NCI-H2171 (cell line): Measurements from ENCODE around the gene ACTC1.
"Not testable (repeated sequence)": the region's sequence is repeated elsewhere in the genome, so short reads cannot be mapped to it uniquely, and the experiment has no call there.

Experiments
- DNase-seq: peaks from one replicate; lab custom pipeline; 2025; lab: John Stamatoyannopoulos, UW

The ACTC1 gene

GRCh38 chr15:34795267-34796081 lies at the start of gene ACTC1:
TSS of gene ACTC1 (minus strand) at chr15:34795549. CDS start at chr15:34794808, 741 bp downstream.
- no peak for DNase-seq

GRCh38 chr15:34841262-34841725 lies 45.9 kb upstream of the ACTC1 start:
- no peak for DNase-seq

GRCh38 chr15:34838282-34838681 lies 42.9 kb upstream of the ACTC1 start:
- DNase-seq = no peak

- DNase-seq = no peak
Measured at GRCh38 chr15:34837246-34838016, 42.1 kb upstream of the ACTC1 start.

DNA sequence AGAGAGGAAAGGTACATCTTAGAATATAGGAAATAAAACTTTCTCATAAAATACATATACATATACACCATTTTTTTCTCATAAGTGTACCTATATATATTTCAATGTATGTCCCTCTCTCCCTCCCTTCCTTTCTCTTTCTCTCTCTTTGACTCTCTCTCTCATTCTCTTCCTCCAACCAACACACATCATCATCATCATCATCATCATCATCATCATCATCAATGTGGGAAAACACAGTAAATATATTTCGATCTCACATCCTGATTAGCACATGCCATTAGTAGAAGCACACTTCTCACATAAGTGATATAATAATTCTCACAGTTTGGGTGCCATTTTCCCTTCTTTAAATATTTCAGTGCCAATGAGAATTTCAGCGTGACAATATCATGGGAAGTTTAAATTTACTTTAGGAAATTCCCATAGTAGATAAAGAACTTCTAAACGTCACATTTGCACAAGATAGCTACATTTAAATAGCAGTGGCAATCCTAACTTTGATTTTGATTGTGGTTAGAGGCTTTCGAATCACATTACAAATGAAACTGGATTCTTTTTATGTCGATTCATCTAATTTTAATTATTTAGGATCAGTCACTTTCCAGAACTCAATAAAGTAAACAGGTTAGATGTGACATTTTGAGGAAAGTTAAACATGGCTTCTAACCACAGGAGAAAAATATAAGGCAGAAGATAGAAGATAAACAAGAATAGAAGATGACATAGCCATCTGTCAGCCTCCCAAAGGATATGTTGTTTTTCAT lies 33.0 kb upstream of the ACTC1 start:
- DNase-seq = no peak

GRCh38 chr15:34821831-34822230 lies 26.5 kb upstream of the ACTC1 start:
- DNase-seq = peak; percentile 30

- DNase-seq = no peak
Measured at GRCh38 chr15:34820110-34820509, 24.8 kb upstream of the ACTC1 start.

DNA sequence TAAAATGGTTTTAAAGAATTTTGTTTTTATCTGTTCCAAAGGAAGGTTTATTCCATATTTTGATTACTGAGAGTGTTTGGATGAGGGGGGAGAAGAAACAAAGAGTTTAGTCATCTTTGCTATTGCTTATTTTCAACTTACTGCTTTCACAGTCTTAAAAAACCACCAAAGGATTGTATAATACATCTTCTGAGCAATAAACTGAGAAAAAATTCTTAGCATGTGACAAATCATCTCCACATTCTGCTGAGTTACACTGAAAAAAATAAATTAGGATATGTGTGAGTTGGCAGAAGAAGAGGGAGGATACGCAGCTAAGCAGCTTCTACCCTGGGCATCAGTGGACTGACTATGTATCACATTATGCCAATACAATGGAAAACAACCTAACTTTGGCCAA lies 23.2 kb upstream of the ACTC1 start:
- DNase-seq = no peak

- no peak for DNase-seq
Measured at GRCh38 chr15:34815836-34816235, 20.5 kb upstream of the ACTC1 start.

GRCh38 chr15:34813446-34814190 lies 18.3 kb upstream of the ACTC1 start:
- DNase-seq = no peak

GRCh38 chr15:34812868-34813365 lies 17.6 kb upstream of the ACTC1 start:
- DNase-seq = not testable (repeated sequence)

DNA sequence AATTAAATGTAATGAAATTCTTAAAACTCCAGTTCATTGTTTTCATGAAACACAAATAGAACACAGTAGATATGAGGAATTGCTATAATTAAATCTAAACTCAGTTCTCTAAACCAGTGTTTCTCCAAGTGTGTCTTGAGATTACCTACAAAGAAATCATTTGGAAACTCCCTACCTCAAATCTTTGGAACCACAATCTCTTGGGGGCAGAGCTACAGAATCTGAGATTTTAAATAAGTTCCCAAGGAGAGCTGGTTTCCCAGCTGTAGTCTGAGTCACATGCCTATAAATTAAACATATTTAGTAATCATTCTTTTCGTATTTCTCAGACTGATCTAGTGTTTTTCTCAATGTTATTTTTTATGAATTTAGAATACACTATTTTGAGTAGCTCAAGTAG lies 17.0 kb upstream of the ACTC1 start:
- DNase-seq = no peak

GRCh38 chr15:34810443-34811129 lies 15.2 kb upstream of the ACTC1 start:
- DNase-seq = no peak

DNA sequence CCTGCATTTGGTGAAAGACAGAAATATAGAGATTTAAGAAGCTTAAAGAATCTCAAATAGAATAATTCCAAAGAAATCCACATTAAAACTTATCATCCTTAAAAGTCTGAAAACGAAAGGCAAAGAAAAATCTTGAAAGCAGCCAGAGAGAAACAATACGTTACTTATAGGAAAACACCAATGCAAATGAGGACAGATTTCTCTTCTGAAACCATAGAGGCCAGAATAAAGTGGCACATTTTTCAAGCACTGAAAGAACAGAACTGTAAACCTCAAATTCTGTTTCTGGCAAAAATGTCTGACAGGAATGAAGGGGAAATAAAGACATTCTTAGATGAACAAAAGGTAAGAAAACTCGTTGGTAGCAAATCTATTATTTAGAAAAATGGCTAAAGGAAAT lies 13.8 kb upstream of the ACTC1 start:
- no peak for DNase-seq

DNA sequence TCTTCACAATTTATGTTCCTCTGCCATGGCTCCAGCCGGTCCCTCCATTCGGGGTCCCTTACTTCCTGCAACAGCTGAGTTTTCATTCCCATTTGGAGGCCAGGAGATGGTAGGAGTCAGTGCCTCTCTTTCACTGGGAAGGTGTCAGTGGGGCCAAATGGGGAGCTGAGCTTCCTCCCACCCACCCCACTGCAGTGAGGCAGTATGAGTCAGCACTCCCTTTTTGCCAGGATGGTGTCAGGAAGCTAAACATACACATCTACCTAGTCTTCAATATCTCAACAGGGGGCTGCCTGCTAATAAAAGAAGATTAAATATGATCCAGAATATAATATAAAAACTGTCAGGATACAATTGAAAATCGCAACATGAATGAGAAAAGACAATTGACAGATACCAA lies 12.7 kb upstream of the ACTC1 start:
- no peak for DNase-seq

- DNase-seq = not testable (repeated sequence)
Measured at GRCh38 chr15:34807241-34807640, 11.9 kb upstream of the ACTC1 start.

DNA sequence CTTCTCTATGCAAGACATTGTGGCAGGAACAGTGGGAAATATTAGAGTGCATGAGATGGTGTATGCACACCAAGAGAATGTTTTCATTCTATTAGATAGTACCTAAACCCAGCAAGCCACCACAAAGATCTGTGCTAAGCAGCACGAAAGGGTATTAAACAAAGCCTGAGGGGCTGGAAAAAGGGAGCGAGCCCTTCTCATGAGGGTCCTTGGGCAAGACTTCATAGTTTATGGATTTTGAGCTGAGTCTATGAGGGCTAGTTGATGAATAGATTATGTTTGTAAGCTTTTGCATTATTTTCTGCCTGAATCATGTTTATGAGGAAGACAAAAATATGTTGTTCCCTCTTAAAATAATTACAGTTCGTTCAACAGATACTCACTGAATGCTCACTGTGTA lies 9.4 kb upstream of the ACTC1 start:
- DNase-seq = no peak

- DNase-seq = peak; percentile 29
Measured at GRCh38 chr15:34804113-34804512, 8.8 kb upstream of the ACTC1 start.

DNA sequence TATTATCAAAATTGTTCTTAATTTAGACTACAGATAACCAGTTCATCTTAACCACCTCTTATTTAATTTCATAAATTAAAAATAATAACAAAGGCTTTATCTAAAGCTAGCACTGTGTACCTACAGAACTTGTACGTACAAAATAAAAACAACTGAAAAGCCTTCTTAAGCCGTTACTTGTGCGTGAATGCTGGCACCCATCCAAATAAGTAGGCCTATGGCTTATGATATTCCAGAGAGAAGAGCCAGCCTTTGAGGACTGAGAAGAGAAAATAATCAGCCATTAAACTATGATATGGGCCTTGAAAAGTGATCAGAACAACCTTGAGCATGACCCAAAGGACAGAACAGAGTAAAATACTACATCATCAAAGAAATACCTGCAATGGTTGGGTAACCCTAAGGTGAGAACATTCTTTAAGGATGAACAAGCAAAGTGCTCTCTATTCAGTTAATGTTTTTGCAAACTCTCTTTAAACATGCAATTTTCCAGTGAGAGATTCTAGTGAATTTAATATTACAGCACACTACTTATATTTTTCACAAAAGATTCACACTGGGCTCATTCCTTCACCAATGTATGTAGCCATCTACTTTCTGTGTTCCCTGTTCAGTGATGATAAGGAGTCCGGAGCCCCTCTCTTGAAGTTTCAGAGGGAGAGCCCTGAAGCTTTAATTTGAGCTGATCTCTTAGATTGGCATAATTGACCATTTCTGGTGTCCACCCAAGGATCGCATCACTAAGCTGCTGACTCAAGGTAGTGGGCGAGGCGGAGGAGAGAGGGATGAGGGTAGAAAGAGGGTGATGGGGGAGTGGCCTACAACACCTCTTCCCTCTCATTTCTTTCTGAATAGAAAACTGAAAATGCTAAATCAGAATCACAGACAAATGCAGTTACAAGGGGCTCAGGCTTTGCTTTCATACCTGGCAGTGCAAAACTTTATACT lies 7.7 kb upstream of the ACTC1 start:
- no peak for DNase-seq

- DNase-seq = no peak
Measured at GRCh38 chr15:34802371-34802770, 7.0 kb upstream of the ACTC1 start.
